ENCODE measurements around the gene PPIL6. TPM values are rescaled to one million over a fixed set of nuclear protein-coding genes. Genes with fewer than 3 reads are reported as not detected.
A peak's percentile ranks its signal among the peaks of the same experiment; 100 is the strongest.

PPIL6 gene
- total RNA-seq, 1 donor from 2014 or later, result 4.7 TPM

DNA sequence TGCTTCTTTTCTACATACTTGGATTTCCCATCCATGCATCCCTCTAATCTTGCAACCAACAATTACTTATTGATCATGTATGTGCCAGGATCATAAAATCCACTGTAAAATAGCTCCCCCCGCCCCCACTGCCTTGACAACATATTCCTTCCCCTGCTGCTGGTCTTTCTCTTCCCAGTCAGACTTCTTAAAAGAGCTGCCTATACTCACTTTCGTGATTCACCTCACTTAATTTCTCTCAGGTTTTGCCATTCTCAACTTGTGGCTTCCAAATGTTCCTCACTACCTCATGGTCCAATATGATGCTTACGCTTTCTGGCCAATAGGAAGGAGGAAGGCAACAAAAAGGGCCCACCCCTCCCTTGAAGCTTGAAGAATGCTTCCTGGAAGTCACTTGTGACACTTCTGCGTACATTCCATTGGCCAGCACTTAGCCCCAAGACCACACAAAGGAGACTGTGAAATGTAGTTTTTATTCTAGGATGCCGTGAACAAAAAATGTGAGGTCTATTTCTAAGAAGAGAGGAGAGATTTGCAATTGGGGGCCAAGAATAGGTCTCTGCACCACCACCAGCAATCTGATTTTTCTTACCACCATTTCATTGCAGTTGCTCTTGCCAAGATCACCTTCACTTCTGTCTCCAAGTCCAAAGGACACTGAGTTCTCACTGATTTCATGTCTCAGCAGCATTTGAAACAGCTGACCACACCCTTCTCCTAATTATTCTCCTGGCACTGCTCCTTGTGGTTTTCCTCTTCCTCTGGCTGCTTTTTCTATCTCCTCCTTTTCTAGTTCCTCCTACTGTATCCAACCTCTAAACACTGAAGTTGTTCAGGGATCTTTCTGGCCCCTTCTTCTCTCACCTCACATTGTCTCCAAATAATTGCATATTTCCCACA is 88.9 kb downstream of the PPIL6 start:
- no peak for DNase-seq (ENCODE audit: low read depth)
- no peaks in the 10 kb centered on the region for H3K36me3 ChIP-seq (ENCODE audit: control insufficient read depth, insufficient read depth, low read length)
- H3K27me3 ChIP-seq (ENCODE audit: control insufficient read depth, insufficient read depth, low read length), result no peaks in the 10 kb centered on the region
- TF ChIP-seq, protein P1, sequence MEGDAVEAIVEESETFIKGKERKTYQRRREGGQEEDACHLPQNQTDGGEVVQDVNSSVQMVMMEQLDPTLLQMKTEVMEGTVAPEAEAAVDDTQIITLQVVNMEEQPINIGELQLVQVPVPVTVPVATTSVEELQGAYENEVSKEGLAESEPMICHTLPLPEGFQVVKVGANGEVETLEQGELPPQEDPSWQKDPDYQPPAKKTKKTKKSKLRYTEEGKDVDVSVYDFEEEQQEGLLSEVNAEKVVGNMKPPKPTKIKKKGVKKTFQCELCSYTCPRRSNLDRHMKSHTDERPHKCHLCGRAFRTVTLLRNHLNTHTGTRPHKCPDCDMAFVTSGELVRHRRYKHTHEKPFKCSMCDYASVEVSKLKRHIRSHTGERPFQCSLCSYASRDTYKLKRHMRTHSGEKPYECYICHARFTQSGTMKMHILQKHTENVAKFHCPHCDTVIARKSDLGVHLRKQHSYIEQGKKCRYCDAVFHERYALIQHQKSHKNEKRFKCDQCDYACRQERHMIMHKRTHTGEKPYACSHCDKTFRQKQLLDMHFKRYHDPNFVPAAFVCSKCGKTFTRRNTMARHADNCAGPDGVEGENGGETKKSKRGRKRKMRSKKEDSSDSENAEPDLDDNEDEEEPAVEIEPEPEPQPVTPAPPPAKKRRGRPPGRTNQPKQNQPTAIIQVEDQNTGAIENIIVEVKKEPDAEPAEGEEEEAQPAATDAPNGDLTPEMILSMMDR (IDR thresholded peaks at IDR 0.05; ENCODE audit: insufficient read depth, low read length, poor library complexity, severe bottlenecking), result no peak
- no peak overlapping the region for H3K4me3 ChIP-seq (ENCODE audit: low read depth, low read length)

DNA sequence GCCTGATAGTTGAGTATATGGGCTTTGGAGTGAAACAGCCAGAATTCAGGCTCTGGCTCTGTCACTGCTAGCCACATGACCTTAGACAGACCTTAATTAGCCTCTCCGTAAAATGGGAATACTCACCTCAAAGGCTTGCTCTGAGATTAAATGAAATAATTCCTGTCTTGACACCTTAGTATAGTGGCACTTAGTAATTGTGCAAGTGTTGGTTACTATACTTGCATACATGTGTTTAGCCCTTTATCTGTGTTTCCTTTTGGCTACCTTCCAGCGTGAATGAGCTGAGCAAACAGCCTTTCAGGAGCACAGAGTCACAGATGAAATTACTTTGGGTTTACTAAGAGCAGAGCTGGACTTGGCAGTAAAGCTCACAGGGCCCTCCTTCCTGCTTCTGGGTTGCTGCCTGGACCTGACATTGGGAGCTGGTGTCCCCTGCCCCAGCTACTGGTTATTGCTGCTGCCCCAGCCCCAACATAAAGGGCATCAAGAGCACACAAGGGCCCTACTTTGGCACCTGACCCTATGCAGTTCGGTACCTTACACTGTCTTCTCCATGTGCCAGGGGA is 90.9 kb downstream of the PPIL6 start:
- peak; percentile 18 for DNase-seq (ENCODE audit: low read depth)
- TF ChIP-seq, protein P1 (IDR thresholded peaks at IDR 0.05; ENCODE audit: insufficient read depth, low read length, poor library complexity, severe bottlenecking), result no peak
- Histone ChIP-seq H3K27me3 (ENCODE audit: control insufficient read depth, insufficient read depth, low read length) (no peaks in the 10 kb centered on the region), H3K4me3 (ENCODE audit: low read depth, low read length) (no peak overlapping the region), H3K36me3 (ENCODE audit: control insufficient read depth, insufficient read depth, low read length) (no peaks in the 10 kb centered on the region)

DNA sequence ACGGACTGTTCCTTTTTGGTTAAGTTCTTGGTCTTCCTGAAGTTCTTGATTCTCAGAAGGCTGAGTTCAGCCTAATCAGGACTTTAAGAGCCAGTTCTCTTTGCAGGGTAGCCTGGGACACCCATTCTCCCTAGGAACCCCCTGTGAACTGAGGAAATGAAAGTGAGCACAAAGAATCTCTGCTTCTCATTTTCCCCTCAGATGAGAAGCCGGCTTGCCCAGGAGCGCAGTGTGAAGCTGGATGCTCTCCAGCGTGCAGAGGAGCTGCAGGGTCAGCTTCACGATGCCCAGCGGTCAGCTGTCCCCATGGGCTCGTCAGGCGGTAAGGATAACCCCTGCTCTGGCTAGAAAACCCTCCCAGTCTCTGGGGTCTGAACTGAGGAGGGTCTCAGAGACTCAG is 92.2 kb downstream of the PPIL6 start:
- no peak overlapping the region for H3K4me3 ChIP-seq (ENCODE audit: low read depth, low read length)
- no peaks in the 10 kb centered on the region for H3K27me3 ChIP-seq (ENCODE audit: control insufficient read depth, insufficient read depth, low read length)
- H3K36me3 ChIP-seq (ENCODE audit: control insufficient read depth, insufficient read depth, low read length), result no peaks in the 10 kb centered on the region
- TF ChIP-seq, protein P1 (IDR thresholded peaks at IDR 0.05; ENCODE audit: insufficient read depth, low read length, poor library complexity, severe bottlenecking), result no peak
- no peak for DNase-seq (ENCODE audit: low read depth)

DNA sequence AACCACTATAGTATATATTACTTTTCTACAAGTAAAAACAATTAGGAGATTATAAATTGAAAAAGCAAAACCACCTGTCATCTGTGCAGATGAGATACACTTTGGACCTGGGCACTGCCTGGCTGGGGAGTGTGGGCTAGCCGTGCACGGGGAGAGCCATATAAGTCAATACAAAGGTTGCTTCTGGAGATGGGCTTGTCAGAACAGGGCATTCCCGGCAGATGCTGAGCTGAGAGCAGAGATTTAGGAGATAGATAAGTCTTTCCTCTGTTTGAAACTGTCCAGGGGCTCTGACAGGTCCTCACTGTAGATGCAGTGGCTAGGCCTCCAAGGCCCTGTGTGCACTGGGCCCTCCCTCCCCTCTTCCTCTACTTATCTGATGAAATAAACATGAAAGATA is 92.6 kb downstream of the PPIL6 start:
- no peak overlapping the region for H3K4me3 ChIP-seq (ENCODE audit: low read depth, low read length)
- no peak for DNase-seq (ENCODE audit: low read depth)
- no peaks in the 10 kb centered on the region for H3K27me3 ChIP-seq (ENCODE audit: control insufficient read depth, insufficient read depth, low read length)
- H3K36me3 ChIP-seq (ENCODE audit: control insufficient read depth, insufficient read depth, low read length), result no peaks in the 10 kb centered on the region
- TF ChIP-seq, protein P1 (IDR thresholded peaks at IDR 0.05; ENCODE audit: insufficient read depth, low read length, poor library complexity, severe bottlenecking), result no peak

DNA sequence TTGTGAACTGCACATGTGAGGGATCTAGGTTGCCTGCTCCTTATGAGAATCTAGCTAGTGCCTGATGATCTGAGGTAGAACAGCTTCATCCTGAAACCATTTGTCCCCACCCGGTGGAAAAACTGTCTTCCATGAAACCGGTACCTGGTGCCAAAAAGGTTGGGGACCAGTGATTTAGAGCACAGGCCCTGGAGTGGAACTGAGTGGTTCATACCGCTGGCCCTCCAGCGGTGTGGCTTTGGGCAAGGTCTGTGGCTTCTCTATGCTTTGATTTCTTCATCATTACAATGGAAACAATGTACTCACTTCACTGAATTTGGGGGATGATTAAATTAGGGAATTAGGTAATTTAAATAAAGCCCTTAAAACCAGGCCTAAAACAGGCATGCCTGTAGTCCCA is 94.4 kb downstream of the PPIL6 start:
- TF ChIP-seq, protein P1 (IDR thresholded peaks at IDR 0.05; ENCODE audit: insufficient read depth, low read length, poor library complexity, severe bottlenecking), result no peak
- Histone ChIP-seq H3K36me3 (ENCODE audit: control insufficient read depth, insufficient read depth, low read length) (no peaks in the 10 kb centered on the region), H3K27me3 (ENCODE audit: control insufficient read depth, insufficient read depth, low read length) (no peaks in the 10 kb centered on the region), H3K4me3 (ENCODE audit: low read depth, low read length) (no peak overlapping the region)
- DNase-seq (ENCODE audit: low read depth), result no peak
